HG03354 (cell line): ENCODE measurements around the gene METRNL.

Experiments
- ATAC-seq: cut with Tn5 transposase; IDR thresholded peaks from one replicate; pipeline ENCODE4 v1.9.1; 2021; ENCODE audit warnings: mild to moderate bottlenecking; ENCODE audit not compliant: unreplicated experiment, poor library complexity, severe bottlenecking

The METRNL gene

DNA sequence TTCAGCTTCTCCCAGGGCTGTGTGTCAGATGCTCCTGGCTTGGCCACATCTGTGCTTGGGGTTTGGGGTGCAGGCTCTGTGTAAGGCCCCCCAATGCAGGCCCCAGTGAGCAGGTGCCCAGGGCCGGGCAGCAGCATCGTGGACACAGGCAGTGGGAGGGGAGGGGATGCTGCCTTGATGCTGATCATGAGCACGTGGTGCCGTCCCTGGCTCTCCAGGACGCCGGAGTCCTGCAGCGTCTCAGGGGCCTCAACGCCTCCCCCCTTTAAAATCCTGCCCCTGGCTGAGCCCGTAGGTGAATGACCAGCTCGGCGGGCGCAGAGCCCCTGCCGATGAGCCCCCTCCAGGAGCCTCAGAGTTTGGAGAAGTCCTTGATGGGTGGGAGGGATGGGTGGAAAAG is 9.0 kb downstream of the METRNL start:
- ATAC-seq: no peak

DNA sequence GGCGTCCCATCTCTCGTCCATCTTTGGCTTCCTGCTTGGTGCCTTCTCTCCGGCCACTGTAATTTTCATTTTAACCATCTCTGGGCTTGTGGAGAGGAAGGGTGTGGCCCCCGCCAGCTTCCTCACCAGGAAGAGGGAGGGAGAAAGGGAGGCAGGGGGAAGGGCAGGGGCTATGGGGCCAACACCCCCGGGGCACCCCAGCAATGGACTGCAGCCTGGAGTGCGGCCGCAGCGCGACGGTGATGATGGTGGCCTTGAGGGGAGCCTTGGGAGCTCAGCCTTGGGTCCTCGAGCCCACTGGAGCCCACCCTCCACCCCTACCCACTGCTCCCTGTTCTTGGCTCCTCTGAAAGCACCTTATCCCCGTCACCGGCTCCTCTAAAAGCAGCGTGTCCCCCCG is 9.5 kb downstream of the METRNL start:
- ATAC-seq: no peak

DNA sequence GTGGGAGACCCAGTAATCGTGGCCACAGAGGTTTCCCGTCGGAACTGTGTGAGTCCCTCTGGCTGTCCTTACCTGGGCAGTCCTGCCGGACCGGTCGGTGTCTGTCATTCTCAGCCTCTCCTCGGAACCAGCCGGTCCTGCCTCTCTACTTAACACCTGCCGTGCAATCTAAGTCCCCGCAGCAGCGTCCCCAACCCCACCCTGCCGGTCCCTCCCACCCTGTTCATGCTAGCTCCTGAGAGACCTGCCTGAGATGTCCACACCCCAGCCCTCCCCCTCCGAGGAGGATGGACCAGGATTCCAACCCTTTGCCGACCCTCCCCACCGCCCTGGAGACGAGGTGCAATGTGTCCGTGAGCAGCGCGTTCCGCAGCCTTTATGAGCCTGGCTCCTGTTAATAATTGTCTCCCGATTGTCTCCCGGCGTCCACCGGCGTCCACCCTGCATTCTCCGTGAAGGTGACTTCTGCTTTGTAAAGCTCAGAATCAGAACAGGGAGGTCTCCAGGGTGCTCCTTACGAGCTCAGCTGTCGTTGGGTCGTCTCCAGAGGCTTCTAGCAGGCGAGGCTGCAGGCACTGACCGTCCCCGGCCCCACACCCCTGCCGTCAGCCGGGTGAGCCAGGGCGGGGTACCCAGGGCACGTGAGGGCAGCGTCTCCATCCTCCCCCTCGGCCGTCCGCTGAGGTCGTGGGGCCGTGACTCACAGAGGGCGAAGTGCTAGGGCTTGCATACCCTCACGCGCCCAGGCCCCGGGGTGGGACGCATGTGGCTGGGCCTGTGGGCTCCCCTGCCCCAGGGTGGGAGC is 10.1 kb downstream of the METRNL start:
- no peak for ATAC-seq

DNA sequence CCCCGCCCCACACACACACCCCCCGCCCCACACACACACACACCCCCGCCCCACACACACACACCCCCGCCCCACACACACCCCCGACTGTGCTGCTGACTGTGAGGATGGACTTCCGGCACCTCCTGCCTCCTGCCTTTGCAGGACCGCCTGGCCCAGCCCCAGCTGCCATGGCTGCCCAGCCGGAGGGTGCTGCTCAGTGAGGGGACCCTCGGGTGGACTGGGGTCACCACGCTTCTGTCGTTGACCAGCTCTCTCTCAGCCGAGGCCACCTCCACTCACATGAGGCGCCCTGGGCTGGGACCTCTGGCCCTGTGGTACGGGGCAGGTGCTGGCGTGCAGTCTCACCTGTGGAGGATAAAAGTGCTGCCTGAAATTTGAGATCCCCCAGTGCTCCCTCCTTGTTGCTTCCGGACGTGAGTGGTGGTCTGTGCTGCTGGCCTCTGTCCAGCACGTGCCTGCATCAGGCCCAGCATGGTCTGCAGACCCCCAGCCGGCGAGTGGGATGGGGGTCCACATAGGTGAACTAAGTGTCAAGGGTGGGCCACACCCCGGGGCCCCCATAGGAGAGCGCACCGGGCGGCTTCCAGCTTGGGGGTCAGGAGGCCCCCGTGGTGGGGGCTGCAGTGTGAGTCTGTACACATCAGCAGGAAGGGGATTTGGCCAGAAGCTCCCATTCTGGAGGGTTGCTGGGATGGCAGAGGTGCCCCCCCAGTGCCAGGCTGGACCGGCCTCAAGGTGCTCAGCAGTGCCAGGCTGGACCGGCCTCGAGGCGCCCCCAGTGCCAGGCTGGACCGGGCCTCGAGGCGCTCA is 11.2 kb downstream of the METRNL start:
- no peak for ATAC-seq

DNA sequence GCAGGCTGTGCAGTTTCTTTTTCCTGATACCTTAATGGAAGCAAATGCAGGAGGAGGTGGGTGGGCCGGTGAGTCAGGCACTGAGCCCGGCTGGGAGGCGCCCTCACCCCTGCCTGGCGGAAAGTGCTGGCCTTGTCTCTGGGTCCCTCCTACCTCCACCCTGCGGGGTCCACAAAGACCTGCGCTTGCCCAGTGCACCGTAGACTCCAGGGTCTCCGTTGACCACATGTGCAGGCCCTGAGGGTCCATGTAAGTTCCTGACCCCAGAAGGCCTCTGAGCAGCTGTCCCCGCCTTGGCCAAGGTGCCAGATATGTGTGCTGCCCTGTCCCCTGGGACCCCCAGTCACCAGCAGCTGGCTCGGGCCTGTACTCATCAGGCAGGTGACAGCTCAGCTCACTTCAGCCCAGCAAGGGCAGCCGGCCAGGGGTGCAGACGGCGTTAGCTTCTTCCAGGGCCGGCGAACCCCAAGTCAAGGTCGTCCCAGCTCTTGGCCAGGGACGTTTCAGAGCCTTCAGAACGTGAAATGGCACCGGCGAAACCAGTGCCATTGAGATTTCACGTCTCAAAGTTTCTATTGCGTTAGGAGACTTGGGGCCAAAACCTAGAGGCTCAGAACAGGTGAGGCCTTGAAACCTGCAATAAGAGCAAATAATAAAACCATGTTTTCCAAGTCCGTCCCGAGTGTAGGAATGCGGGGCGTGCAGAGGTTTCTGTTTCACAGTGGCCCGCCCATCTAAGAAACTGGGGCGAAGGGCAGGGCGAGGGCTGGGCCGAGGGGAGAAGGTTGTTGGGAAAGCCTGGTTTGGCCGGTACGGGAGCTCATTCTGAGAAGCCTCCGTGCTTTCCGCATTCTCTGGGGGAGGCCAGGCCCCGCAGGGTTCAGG is 12.1 kb downstream of the METRNL start:
- ATAC-seq: no peak

DNA sequence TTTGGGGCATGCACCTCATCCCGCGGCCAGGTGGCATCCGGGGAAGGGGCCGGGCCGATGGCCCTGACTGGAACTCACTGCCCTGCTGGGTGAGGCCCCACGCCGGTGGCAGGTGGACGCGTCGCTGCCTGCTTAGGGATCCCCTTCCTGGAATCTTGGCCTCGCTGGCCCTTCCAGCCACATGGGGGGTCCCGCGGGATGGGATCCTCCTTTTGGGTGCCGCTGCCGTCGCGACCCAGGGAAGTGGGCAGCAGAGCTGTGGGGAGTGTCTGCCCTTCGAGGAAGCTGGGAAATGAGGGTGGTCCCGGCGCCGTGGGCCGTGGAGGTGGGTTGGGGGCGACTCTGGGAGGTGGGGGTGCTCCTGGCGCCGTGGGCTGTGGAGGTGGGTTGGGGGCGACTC is 12.8 kb downstream of the METRNL start:
- no peak for ATAC-seq

DNA sequence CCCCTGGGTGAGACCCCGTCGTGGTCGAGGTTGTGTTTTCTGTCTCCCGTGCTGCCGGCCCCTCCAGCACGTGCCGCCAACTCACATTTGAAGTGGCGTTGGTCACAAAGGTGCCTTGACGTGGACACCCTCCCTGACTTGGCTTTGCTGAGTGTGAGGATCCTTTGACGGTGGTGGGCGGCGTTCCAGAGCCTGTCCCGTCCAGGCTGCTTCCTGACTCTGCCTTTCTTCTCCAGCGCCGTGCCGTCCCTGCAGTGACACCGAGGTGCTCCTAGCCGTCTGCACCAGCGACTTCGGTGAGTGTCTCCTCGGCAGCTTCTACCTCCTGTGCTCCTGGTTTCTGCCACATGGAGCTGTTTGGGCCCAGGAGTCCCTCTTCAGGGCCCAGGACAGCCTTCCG is 13.5 kb downstream of the METRNL start:
- ATAC-seq: no peak

DNA sequence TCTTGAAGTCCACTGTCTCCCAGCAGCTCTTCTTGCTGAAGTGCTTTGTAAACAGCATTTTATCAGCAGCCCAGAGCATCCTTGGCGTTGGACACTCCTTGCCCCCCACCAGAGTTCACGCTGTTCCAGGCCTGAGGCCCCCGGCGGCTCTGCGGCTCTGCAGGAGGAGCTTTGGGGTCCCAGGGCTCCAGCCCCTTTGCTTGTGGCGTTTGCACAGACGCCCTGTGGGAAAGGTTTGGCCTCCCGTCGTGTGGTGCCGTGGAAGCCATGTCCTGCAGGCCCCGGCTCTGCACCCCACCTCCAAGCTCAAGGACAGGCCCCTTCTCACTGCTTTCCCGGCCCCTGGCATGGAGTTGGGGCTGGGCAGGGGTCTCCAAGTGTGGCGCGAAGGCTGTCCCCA is 14.1 kb downstream of the METRNL start:
- no peak for ATAC-seq

DNA sequence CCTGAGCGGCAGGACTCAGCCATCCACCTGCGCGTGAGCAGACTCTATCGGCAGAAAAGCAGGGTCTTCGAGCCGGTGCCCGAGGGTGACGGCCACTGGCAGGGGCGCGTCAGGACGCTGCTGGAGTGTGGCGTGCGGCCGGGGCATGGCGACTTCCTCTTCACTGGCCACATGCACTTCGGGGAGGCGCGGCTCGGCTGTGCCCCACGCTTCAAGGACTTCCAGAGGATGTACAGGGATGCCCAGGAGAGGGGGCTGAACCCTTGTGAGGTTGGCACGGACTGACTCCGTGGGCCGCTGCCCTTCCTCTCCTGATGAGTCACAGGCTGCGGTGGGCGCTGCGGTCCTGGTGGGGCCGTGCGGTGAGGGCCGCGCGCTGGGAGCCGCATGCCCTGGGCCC is 14.9 kb downstream of the METRNL start:
- no peak for ATAC-seq

DNA sequence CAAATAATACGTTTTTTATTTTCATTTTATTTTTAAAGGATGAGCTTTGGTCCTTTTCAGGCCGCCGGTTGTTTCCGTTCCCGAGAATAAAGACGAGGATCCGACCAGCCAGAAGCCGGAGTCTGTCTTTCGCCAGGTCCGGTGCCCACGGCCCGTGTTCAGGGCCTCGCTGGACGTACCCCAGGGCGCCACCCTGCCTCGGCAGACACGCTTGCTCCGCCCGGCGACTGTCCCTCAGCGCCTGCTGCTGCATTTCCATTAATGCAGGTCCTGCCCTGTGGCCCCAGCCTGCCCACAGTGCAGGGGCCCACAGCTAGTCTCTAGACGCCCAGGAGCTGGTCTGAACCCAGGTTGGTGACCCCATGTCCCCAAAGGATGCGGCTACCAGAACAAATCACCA is 15.6 kb downstream of the METRNL start:
- ATAC-seq: no peak

DNA sequence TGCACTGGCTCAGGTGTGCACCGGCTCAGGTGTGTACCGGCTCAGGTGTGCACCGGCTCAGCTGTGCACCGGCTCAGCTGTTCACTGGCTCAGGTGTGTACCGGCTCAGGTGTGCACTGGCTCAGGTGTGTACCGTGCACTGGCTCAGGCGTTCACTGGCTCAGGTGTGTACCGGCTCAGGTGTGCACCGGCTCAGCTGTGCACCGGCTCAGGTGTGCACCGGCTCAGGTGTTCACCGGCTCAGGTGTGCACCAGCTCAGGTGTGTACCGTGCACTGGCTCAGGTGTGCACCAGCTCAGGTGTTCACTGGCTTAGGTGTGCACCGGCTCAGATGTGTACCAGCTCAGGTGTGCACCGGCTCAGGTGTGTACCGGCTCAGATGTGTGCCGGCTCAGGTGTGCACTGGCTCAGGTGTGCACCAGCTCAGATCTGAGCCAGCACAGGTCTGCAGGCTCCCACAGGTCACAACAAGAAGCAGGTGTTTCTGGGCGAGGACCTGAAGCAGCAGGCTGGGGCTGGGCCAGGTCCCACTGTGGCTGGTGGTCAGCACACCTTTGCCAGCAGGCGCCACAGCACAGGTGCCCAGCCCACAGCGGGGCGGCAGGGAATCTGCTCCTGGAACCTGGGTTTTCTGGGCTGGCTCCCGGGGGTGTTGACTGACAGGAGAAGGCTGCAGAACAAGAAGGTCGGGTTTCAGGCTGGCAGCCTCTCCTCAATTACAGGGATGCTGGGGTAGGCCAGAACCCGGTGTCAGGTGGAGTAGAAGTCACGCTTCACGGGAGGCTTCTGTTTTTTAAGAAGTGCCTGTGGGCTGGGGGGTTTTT is 17.2 kb downstream of the METRNL start:
- ATAC-seq: no peak

DNA sequence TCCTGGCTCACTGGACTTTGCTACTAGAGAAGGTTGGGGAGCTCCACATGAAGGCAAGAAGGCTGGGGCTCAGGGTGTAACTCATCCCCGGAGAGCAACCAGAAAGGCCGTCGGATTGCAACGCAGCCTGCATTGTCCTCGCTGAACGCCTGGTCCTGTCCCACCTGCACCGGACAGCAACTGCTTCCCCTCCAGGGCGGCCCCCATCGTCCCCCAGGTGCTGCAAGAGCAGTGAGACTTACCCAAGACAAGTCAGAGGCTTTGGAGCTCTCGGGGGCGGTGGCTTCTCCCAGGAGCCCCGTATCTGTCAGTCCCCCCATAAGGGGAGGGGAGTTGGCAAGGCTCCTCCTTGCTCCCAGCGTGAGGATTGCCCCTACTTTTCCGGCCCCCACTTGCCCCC is 18.4 kb downstream of the METRNL start:
- no peak for ATAC-seq

DNA sequence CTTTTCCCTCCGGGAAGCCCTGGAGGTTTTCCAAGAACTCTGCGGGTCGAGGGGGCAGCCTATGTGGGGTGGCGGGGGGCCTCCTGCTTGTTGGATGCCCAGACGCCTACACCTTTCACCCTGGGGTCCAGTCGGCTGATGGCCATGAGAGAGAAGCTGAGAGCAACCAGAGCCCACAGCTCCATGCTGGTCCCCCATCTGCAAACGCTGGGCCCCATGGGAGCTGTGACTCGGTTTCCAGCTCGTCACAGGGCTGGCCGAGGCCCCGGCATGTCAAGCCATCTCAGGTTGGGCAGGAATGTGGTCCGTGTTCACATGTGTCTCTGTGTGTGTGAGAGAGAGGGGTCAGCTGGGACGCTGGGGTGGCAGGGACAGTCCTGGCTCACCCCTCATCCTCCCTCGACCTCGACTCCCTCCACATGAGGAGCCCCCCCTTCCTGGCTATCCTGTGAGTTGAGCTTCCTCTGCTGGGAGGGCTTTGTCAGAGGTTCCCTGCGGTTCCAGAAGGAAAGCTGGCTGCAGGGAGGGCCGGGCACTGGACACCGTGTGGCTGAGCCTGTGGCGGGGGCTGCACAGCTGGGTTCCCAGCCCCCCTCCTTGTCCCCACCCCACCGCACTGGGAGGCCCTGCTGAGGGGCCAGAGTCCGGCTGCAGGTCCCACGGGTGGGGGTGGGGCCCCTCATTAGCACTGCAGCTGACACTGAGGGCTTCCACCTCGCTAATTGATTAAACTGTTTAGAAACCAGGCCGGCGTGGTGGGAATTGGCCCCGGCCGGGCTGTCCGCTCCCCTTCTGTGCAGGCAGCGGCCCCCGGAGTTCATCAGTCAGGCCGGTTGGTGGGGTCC is 19.1 kb downstream of the METRNL start:
- ATAC-seq: no peak

DNA sequence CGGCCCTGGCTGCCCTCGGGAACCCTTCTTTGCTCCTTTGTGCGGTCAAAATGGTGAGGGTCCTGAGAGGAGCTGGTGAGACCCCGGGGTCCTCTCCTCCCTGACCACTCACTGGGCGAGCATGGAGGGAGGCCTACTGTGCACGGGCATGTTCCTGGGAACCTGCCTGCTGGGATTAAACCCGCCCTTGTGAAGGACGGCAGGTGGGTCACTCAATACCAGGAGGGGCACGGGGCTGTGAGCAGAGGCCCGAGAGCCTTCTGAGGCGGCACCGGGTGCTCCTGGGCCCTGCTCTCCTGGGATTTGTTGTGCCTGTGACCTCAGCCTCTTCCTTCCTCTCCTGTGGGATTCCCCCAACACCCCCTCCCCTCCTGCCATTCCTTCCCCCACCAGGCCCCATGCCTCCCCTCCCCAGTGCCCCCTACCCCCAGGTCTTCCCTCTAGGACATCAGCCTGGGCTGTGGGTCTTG is 19.7 kb downstream of the METRNL start:
- no peak for ATAC-seq

DNA sequence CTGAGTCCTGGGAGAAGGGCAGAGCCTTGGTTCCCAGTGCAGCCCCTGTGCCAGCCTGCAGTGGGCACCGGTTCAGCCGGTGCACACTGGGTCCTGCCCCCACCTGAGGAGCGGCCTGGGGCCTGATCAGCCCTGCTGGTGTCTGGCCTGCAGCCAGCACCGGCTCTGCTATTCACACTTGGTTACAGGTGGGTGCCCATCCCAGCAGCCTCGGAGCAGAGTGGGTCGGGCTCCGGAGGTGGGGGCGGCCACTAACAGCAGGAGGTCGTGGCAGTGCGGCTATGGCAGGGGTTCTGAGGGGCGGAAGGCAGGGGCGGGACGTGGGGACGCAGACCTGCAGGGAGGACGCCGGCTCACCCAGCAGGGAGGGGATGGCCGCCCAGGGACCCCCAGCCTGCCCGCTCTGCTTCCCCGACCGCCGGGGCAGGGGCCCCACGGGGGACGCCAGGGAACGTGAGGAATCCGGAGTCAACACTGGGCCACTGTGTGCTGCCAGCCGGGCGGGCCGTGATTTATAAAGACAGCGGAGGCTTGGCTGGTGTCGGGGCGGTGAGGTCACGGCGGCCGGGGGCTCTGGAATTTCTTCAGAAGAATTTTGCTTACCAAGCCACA is 20.3 kb downstream of the METRNL start:
- no peak for ATAC-seq

DNA sequence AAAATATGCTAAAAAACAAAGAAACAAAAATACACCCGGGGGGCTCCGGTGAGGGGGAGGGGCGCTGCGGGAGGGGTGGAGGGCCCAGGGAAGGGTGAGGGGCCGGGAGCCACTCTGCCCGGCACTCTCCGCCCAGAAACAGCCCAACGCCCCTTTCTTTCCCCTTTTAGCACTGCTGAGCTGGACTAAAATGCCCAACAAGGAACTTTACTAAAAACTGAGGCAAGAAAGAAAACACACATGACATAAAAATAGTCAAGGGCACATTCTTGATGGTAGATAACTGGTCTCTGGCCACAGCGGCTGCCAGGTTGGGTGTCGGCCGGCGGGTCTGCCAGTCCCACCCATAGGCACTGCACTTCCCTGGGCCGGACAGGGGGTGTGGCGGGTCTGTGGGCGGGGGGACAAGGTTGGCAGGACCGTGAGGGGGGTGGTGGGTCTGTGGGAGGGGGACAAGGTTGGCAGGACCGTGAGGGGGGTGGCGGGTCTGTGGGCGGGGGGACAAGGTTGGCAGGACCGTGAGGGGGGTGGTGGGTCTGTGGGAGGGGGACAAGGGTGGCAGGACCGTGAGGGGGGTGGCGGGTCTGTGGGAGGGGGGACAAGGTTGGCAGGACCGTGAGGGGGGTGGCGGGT is 20.9 kb downstream of the METRNL start:
- ATAC-seq: no peak

DNA sequence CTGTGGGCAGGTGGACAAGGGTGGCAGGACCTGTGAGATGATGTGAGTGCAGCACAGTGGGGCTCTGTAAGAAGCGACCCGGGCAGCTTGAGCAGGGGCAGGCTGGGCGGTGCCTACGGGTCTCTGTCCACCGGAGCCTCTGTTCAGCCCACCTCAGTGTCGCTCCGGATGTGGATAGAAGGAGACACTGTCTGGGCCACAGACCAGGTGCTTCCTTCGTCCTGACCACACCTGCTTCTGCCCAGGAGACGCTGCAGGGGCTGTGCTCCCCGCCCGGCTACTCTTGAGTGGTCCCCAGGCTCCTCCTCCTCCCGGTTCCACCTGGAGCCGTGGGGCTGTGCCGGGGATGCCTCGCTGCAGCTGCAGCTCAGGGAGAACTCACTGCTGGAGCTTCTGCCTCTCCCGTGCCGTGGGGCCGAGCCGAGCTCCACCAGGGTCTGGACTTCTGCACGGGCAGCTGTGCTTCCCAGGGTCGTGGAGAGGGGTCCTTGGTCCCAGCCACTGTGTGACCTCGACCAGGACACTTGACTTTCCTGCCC is 21.5 kb downstream of the METRNL start:
- no peak for ATAC-seq
